NOMO-1 treated with DMSO at 0.1 percent for 48 hours (cell line): Measurements from ENCODE around the gene RHOBTB3.
A peak's percentile ranks its signal among the peaks of the same experiment; 100 is the strongest.
"Not testable (repeated sequence)": the region's sequence is repeated elsewhere in the genome, so short reads cannot be mapped to it uniquely, and the experiment has no call there.

ENCODE experiments used
- DNase-seq: peaks from one replicate; lab custom pipeline; 2025; ENCODE audit not compliant: unreplicated experiment; lab: John Stamatoyannopoulos, UW

The RHOBTB3 gene

GRCh38 chr5:95730730-95731570 is at the start of gene RHOBTB3:
Gene RHOBTB3, plus strand, starts transcription at chr5:95731336. Its CDS starts 347 bp downstream, at chr5:95731683.
- peak; percentile 16 for DNase-seq

- DNase-seq = no peak
Observed at GRCh38 chr5:95682891-95683290, 48.2 kb upstream of the RHOBTB3 start, which contains the start of gene SPATA9. Gene SPATA9, minus strand, starts transcription at chr5:95682991. Its CDS starts 137 bp downstream, at chr5:95682854.

- DNase-seq = no peak
Observed at GRCh38 chr5:95684361-95684760, 46.8 kb upstream of the RHOBTB3 start.

- DNase-seq = no peak
Observed at GRCh38 chr5:95686651-95687050, 44.5 kb upstream of the RHOBTB3 start.

GRCh38 chr5:95689680-95690079 is 41.5 kb upstream of the RHOBTB3 start:
- DNase-seq = no peak

- DNase-seq = no peak
Observed at GRCh38 chr5:95690333-95690732, 40.8 kb upstream of the RHOBTB3 start.

- no peak for DNase-seq
Observed at GRCh38 chr5:95697781-95698681, 33.1 kb upstream of the RHOBTB3 start.

GRCh38 chr5:95699337-95699736 is 31.8 kb upstream of the RHOBTB3 start:
- DNase-seq = no peak

GRCh38 chr5:95701074-95701473 is 30.1 kb upstream of the RHOBTB3 start:
- no peak for DNase-seq

GRCh38 chr5:95704150-95704549 is 27.0 kb upstream of the RHOBTB3 start:
- no peak for DNase-seq

- DNase-seq = not testable (repeated sequence)
Observed at GRCh38 chr5:95706196-95706595, 24.9 kb upstream of the RHOBTB3 start.

GRCh38 chr5:95707055-95707454 is 24.1 kb upstream of the RHOBTB3 start:
- DNase-seq = no peak

- not testable (repeated sequence) for DNase-seq
Observed at GRCh38 chr5:95707534-95708188, 23.5 kb upstream of the RHOBTB3 start.

- no peak for DNase-seq
Observed at GRCh38 chr5:95708876-95709275, 22.3 kb upstream of the RHOBTB3 start.

GRCh38 chr5:95709967-95710650 is 21.0 kb upstream of the RHOBTB3 start:
- DNase-seq = no peak

- not testable (repeated sequence) for DNase-seq
Observed at GRCh38 chr5:95710651-95711500, 20.3 kb upstream of the RHOBTB3 start.

- DNase-seq = no peak
Observed at GRCh38 chr5:95711501-95712346, 19.4 kb upstream of the RHOBTB3 start.

- no peak for DNase-seq
Observed at GRCh38 chr5:95712347-95712958, 18.7 kb upstream of the RHOBTB3 start.
